Uterine smooth muscle cell (primary cell): Measurements from ENCODE around the gene ZNF217. TPM values are rescaled to one million over a fixed set of nuclear protein-coding genes. Genes with fewer than 3 reads are reported as not detected.

Source experiments
- total RNA-seq: library from RNA; depleted of rRNA; stranded (reverse); fragments of >200 nt; gene quantifications from 2 replicates; pipeline ENCODE4 v1.2.3, GENCODE V29; 2014

ZNF217 gene
- 18.7 and 23.6 TPM in 2 replicates for total RNA-seq

DNA sequence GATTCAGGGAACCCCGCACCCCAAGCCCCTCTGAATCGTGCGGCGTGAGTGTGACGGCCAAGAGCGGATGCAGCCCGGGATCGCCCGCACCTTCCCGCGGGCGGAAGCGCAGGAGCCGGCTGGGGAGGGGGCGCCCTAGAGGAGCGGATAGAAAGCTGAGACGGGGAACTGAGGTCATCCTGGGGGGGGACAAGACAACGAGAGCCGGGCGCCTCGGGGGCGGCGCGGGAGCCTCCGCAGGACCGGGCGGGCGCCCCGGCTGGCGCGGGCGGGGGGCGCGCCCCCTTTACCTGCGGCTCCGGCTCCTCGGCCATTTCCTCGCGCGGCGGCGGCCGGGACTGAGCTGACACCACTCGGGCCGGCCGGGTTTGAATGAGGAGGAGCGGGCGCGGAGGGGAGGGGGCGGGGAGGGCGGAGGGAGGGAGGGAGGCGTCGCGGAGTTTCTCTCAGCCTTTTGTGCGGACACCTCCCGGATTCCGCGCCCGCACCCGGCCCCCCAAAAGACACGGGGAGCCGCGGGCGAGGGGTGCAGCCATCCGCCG lies at the start of gene ZNF217:
Gene ZNF217, minus strand, starts transcription at position 374 of the 542 bp plus-strand sequence. CDS start 11,013 bp downstream, outside the sequence.

